Mesenchymal stem cell (in vitro differentiated cells and primary cell): Measurements from ENCODE around the gene CXCL14.

Experiments used
- DNase-seq: peaks from one replicate; pipeline ENCODE4 v3.0.0-alpha.2; 2013
- H2AFZ ChIP-seq: one replicate; pipeline ENCODE4 v1.6.1; 2013; ENCODE audit warnings: low read depth, mild to moderate bottlenecking, control low read depth, inconsistent platforms, low read length, moderate library complexity
- H2AK5ac ChIP-seq: 2 replicates; pipeline ENCODE4 v1.6.1; 2013; ENCODE audit warnings: low read length, moderate library complexity, mild to moderate bottlenecking, inconsistent platforms; ENCODE audit not compliant: severe bottlenecking
- H2BK120ac ChIP-seq: one replicate; pipeline ENCODE4 v1.6.1; 2013; ENCODE audit warnings: low read depth, mild to moderate bottlenecking, inconsistent platforms, low read length, moderate library complexity
- H2BK12ac ChIP-seq, 2 experiments: one replicate each; pipeline ENCODE4 v1.6.1; 2013; ENCODE audit warnings: inconsistent platforms in 2 of 2, low read length in 2 of 2, mild to moderate bottlenecking in 2 of 2, moderate library complexity in 2 of 2, control low read depth in 1 of 2
- H2BK15ac ChIP-seq: one replicate; pipeline ENCODE4 v1.6.1; 2013; ENCODE audit warnings: mild to moderate bottlenecking, low read depth, inconsistent platforms; ENCODE audit not compliant: poor library complexity, severe bottlenecking
- H2BK5ac ChIP-seq: 2 replicates; pipeline ENCODE4 v1.6.1; 2013; ENCODE audit warnings: low read depth, mild to moderate bottlenecking, low read length, control low read depth, inconsistent platforms; ENCODE audit not compliant: poor library complexity, severe bottlenecking
- H3K14ac ChIP-seq, 2 experiments: one replicate each; pipeline ENCODE4 v1.6.1; 2013; ENCODE audit warnings: inconsistent platforms in 2 of 2, low read length in 2 of 2, control low read depth in 1 of 2, mild to moderate bottlenecking in 1 of 2, moderate library complexity in 1 of 2
- H3K18ac ChIP-seq, 2 experiments: one replicate each; pipeline ENCODE4 v1.6.1; 2013; ENCODE audit warnings: inconsistent platforms in 2 of 2, low read length in 2 of 2, control low read depth in 1 of 2, low read depth in 1 of 2, mild to moderate bottlenecking in 1 of 2
- H3K23ac ChIP-seq, 2 experiments: one replicate each; pipeline ENCODE4 v1.6.1; 2013; ENCODE audit warnings: inconsistent platforms in 2 of 2, low read length in 2 of 2, mild to moderate bottlenecking in 2 of 2, moderate library complexity in 2 of 2, control low read depth in 1 of 2
- H3K27ac ChIP-seq: 2 replicates; pipeline ENCODE4 v1.5.1; 2013; ENCODE audit warnings: mild to moderate bottlenecking, moderate library complexity, low read length, control low read depth, inconsistent platforms; ENCODE audit not compliant: poor library complexity, severe bottlenecking
- H3K27me3 ChIP-seq, 2 experiments: 2 replicates each; pipeline versions ENCODE4 v1.6.1 to v1.7.0; 2013; ENCODE audit warnings: low read length in 2 of 2, mild to moderate bottlenecking in 2 of 2, moderate library complexity in 2 of 2, control low read depth in 1 of 2, inconsistent platforms in 1 of 2; ENCODE audit not compliant: control insufficient read depth in 1 of 2, insufficient read depth in 1 of 2
- H3K36me3 ChIP-seq, 2 experiments: 2 replicates each; pipeline versions ENCODE4 v1.6.1 to v1.7.0; 2013; ENCODE audit warnings: low read length in 2 of 2, control low read depth in 1 of 2, inconsistent platforms in 1 of 2, low read depth in 1 of 2, mild to moderate bottlenecking in 1 of 2; ENCODE audit not compliant: insufficient read depth in 2 of 2, control insufficient read depth in 1 of 2
- H3K4ac ChIP-seq, 2 experiments: one replicate each; pipeline ENCODE4 v1.6.1; 2013; ENCODE audit warnings: inconsistent platforms in 2 of 2, low read length in 2 of 2, mild to moderate bottlenecking in 2 of 2, moderate library complexity in 2 of 2, control low read depth in 1 of 2, low read depth in 1 of 2
- H3K4me1 ChIP-seq: 2 replicates; pipeline ENCODE4 v1.6.1; 2013; ENCODE audit warnings: low read depth, low read length, control low read depth; ENCODE audit not compliant: control insufficient read depth, insufficient read depth
- H3K4me2 ChIP-seq: 2 replicates; pipeline ENCODE4 v1.6.1; 2013; ENCODE audit warnings: low read length, mild to moderate bottlenecking, inconsistent platforms; ENCODE audit not compliant: poor library complexity, severe bottlenecking
- H3K4me3 ChIP-seq, 2 experiments: 2 replicates each; pipeline versions ENCODE4 v1.5.1 to v1.7.0; 2013; ENCODE audit warnings: low read length in 2 of 2, mild to moderate bottlenecking in 2 of 2, control low read depth in 1 of 2, low read depth in 1 of 2; ENCODE audit not compliant: insufficient read depth in 1 of 2
- H3K79me1 ChIP-seq: replicated peaks from 2 replicates; pipeline ENCODE4 v1.6.1; 2013; ENCODE audit warnings: mild to moderate bottlenecking, control low read depth, low read length, inconsistent platforms; ENCODE audit not compliant: poor library complexity, severe bottlenecking
- H3K9ac ChIP-seq: 2 replicates; pipeline ENCODE4 v1.7.0; 2013; ENCODE audit warnings: mild to moderate bottlenecking, low read length, moderate library complexity
- H3K9me3 ChIP-seq: 2 replicates; pipeline ENCODE4 v1.7.0; 2013; ENCODE audit warnings: mild to moderate bottlenecking, low read length; ENCODE audit not compliant: control insufficient read depth
- H4K8ac ChIP-seq: one replicate; pipeline ENCODE4 v1.6.1; 2013; ENCODE audit warnings: inconsistent platforms, mild to moderate bottlenecking, low read length, moderate library complexity
- H4K91ac ChIP-seq: one replicate; pipeline ENCODE4 v1.6.1; 2013; ENCODE audit warnings: mild to moderate bottlenecking, low read length, inconsistent platforms
- WGBS: methylation state at CpG from one replicate; pipeline ENCODE4 v1.1.7; 2013; ENCODE audit warnings: mixed read lengths; 5-methylcytosine and 5-hydroxymethylcytosine counted together

CXCL14 gene

DNA sequence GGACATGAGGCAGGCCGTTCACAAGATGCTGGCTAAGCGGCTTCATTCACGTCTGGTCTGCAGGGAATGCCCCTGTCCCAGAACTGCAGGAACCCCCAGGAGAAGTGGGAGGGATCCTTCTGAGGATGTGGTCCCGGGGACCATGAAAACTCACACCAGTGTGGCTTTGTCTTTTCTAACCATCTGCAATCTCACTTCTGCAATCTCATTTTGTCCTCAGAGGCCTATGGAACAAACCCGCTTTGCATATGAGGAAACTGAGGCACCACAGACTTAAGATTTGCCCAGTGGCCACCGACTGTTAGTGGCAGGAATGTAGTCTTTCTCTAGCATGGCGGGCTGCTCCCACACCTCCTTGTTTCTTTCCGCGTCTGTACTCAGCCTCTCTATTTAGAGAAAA is 6.9 kb downstream of the CXCL14 start:
- H3K4ac ChIP-seq, result no peak overlapping the region
- H2BK120ac ChIP-seq, result no peak overlapping the region
- no peak overlapping the region for H3K18ac ChIP-seq
- no peak overlapping the region for H3K23ac ChIP-seq
- no peaks in the 10 kb centered on the region for H3K9me3 ChIP-seq
- H3K36me3 ChIP-seq, result no peaks in the 10 kb centered on the region
- no peak overlapping the region for H4K8ac ChIP-seq
- no peak overlapping the region for H2BK5ac ChIP-seq
- H4K91ac ChIP-seq, result no peak overlapping the region
- no peak overlapping the region for H3K9ac ChIP-seq
- peaks cover 32 to 41% of the 10 kb centered on the region in 2 experiments for H3K27me3 ChIP-seq
- peaks cover 12% of the 10 kb centered on the region for H3K4me1 ChIP-seq
- H3K4me2 ChIP-seq, result no peak overlapping the region
- no peak overlapping the region for H2BK15ac ChIP-seq
- no peak overlapping the region for H2AK5ac ChIP-seq
- no peak for DNase-seq
- no peak overlapping the region for H3K4me3 ChIP-seq
- no peak overlapping the region for H2BK12ac ChIP-seq
- no peaks in the 10 kb centered on the region for H3K79me1 ChIP-seq
- no peak overlapping the region for H3K27ac ChIP-seq
- WGBS, result 84% methylated on average over 7 of the region's 9 CpGs
- no peak overlapping the region for H2AFZ ChIP-seq
- H3K14ac ChIP-seq, result no peak overlapping the region

DNA sequence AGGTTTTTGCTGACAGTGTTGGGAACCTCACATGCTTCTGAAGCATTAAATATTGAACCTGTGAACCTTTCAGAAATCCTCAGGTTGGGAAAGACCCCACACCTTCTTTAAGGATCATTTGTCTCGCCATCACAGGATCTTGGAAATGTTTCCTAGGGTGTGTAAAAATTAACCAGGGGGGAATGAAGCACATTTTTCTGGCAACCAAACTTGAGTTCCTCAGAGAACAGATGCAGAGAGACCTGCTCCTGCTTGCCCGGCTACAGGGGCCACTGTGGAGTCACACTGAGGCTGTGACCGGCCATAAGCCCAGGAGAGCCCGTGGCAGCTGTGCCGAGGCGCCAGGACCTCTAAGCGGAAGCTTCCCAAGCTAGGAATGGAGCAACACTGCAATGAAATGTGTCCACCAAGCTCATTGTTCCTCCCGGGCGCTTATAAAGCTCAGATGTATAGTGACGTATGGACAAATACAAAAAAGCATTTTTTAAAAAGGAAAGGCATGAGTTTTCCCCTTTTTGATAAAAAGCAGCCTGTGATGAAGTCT is 7.7 kb downstream of the CXCL14 start:
- H2AFZ ChIP-seq, result no peak overlapping the region
- H3K14ac ChIP-seq, result no peak overlapping the region
- no peak overlapping the region for H2BK120ac ChIP-seq
- no peak for DNase-seq
- no peak overlapping the region for H3K9ac ChIP-seq
- no peak overlapping the region for H3K4me2 ChIP-seq
- H2BK15ac ChIP-seq, result no peak overlapping the region
- H2BK12ac ChIP-seq, result no peak overlapping the region
- no peak overlapping the region for H2AK5ac ChIP-seq
- no peak overlapping the region for H3K18ac ChIP-seq
- no peak overlapping the region for H3K4me3 ChIP-seq
- no peaks in the 10 kb centered on the region for H3K9me3 ChIP-seq
- no peak overlapping the region for H3K27ac ChIP-seq
- H3K36me3 ChIP-seq, result no peaks in the 10 kb centered on the region
- H3K4me1 ChIP-seq, result peaks cover 13% of the 10 kb centered on the region
- peaks cover 32 to 36% of the 10 kb centered on the region in 2 experiments for H3K27me3 ChIP-seq
- WGBS, result 88% methylated on average over 10 of the region's 10 CpGs
- H3K23ac ChIP-seq, result no peak overlapping the region
- H2BK5ac ChIP-seq, result no peak overlapping the region
- no peak overlapping the region for H4K8ac ChIP-seq
- H3K79me1 ChIP-seq, result no peaks in the 10 kb centered on the region
- no peak overlapping the region for H4K91ac ChIP-seq
- H3K4ac ChIP-seq, result no peak overlapping the region

DNA sequence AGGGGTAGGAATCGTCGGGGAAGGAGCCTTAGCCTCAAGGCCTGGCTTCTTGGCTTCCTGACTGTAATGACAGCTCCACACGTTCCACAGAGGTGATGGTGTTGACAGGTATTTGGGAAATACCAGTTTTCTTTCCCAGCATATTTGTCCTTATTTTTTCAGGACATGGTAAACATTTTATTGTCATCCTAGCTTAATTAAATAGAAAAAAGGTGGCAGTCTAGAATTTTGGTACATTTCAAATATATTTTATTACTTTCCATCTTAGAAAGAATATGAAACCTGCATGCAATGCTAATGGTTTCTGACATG is 8.4 kb downstream of the CXCL14 start:
- Histone ChIP-seq H4K91ac (no peak overlapping the region), H3K27ac (no peak overlapping the region), H3K79me1 (no peaks in the 10 kb centered on the region), H3K9me3 (no peaks in the 10 kb centered on the region), H3K36me3 (no peaks in the 10 kb centered on the region), H3K4me2 (no peak overlapping the region), H2BK15ac (no peak overlapping the region), H2BK12ac (no peak overlapping the region), H4K8ac (no peak overlapping the region), H3K4ac (no peak overlapping the region), H2BK5ac (no peak overlapping the region), H3K23ac (no peak overlapping the region), H3K18ac (no peak overlapping the region), H2BK120ac (no peak overlapping the region), H3K9ac (no peak overlapping the region), H3K27me3 (peaks cover 32 to 35% of the 10 kb centered on the region in 2 experiments), H2AFZ (no peak overlapping the region), H3K14ac (no peak overlapping the region), H3K4me1 (peaks cover 11% of the 10 kb centered on the region), H2AK5ac (no peak overlapping the region), H3K4me3 (no peak overlapping the region)
- DNase-seq, result no peak
- 50% methylated on average over 2 of the region's 3 CpGs for WGBS

DNA sequence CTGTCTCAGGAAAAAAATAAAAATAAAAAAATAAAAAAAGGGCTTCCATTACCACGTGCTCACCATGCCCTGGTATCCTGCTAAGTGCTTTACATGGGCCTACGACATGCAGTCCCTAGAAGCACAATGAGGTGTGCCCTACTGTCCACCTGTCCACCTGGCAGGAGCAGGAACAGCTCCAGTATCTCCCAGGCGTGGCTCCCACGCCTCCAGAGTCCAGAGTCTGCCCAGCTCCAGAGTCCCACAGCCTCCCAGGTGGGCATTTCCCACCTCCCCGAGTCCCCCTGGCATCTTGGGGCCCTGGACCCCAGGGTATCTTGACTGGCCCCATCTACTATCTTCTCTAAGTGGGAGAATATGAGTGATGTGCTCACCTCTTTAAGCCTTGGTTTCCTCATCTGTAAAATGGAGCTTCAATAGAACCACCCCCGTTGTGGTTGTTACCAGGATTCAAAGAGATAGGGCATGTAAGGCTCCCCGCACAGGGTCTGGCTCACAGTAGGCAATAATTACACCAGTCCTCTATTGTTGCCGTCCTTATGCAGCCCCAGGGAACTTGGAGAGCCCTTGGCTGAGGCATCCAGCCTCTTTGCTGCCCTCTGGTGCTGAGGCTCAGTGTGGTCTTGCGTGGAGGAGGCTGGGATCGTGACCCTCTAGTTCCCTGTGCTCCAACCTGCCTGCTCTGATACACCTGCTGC is 8.9 kb downstream of the CXCL14 start:
- no peak overlapping the region for H2BK5ac ChIP-seq
- H3K4ac ChIP-seq, result no peak overlapping the region
- no peak overlapping the region for H3K18ac ChIP-seq
- no peak overlapping the region for H3K4me3 ChIP-seq
- no peak overlapping the region for H3K23ac ChIP-seq
- H3K36me3 ChIP-seq, result no peaks in the 10 kb centered on the region
- H3K79me1 ChIP-seq, result no peaks in the 10 kb centered on the region
- no peak overlapping the region for H4K8ac ChIP-seq
- DNase-seq, result peak; percentile 22
- no peak overlapping the region for H3K4me2 ChIP-seq
- no peak overlapping the region for H3K27ac ChIP-seq
- H2BK15ac ChIP-seq, result no peak overlapping the region
- no peak overlapping the region for H2AFZ ChIP-seq
- no peak overlapping the region for H3K14ac ChIP-seq
- H2BK12ac ChIP-seq, result no peak overlapping the region
- WGBS, result 52% methylated on average over 10 of the region's 10 CpGs
- no peak overlapping the region for H3K9ac ChIP-seq
- peaks cover 11% of the 10 kb centered on the region for H3K4me1 ChIP-seq
- H3K27me3 ChIP-seq, result peaks cover 32 to 35% of the 10 kb centered on the region in 2 experiments
- no peak overlapping the region for H4K91ac ChIP-seq
- no peak overlapping the region for H2AK5ac ChIP-seq
- H2BK120ac ChIP-seq, result no peak overlapping the region
- no peaks in the 10 kb centered on the region for H3K9me3 ChIP-seq
